BJ (cell line): ENCODE measurements around the gene STX3. TPM values are rescaled to one million over a fixed set of nuclear protein-coding genes. Genes with fewer than 3 reads are reported as not detected.

Experiments used
- CTCF ChIA-PET: fragments of 350-600 bp; formaldehyde crosslinking; extraction: SDS; loops from one replicate; lab custom pipeline; 2021; ENCODE audit warnings: antibody characterized with exemption, inconsistent platforms; lab: Yijun Ruan, JAX
- POLR2A ChIA-PET: fragments of 300-600 bp; sonication (Branson Sonifier 250); formaldehyde crosslinking; extraction: SDS; loops from one replicate; lab custom pipeline; 2021; ENCODE audit warnings: antibody characterized with exemption; lab: Charles Lee
- DNase-seq: peaks from one replicate; pipeline ENCODE4 v3.0.0-alpha.2; 2011; ENCODE audit warnings: low read depth
- H3K27me3 ChIP-seq: 2 replicates; pipeline ENCODE4 v1.6.0; 2011; ENCODE audit warnings: low read length; ENCODE audit not compliant: control insufficient read depth, insufficient read depth
- H3K36me3 ChIP-seq: 2 replicates; pipeline ENCODE4 v1.5.1; 2011; ENCODE audit warnings: low read length; ENCODE audit not compliant: control insufficient read depth, insufficient read depth
- H3K4me3 ChIP-seq: 2 replicates; pipeline ENCODE4 v1.5.1; 2011; ENCODE audit warnings: low read depth, mild to moderate bottlenecking, control low read depth, low read length
- CTCF ChIP-seq: IDR thresholded peaks from 2 replicates; pipeline ENCODE4 v1.5.1; 2011; ENCODE audit warnings: low read depth, mild to moderate bottlenecking, control low read depth, inconsistent platforms, low read length, moderate library complexity; ENCODE audit not compliant: insufficient read depth
- polyA plus RNA-seq: library from polyadenylated mRNA; depleted of rRNA; stranded (reverse); fragments of >200 nt; gene quantifications from 2 replicates; pipeline ENCODE4 v1.2.3, GENCODE V29; 2011

The STX3 gene
- polyA plus RNA-seq, 1 experiment = 8.8 TPM

- no peak for DNase-seq
- POLR2A ChIA-PET = no interaction called here
- no peaks in the 10 kb centered on the region for H3K27me3 ChIP-seq
- no peaks in the 10 kb centered on the region for H3K36me3 ChIP-seq
- TF ChIP-seq CTCF = no peak
- CTCF ChIA-PET = interaction anchor here (1.8 to 9.5 kb wide), 2 partner anchors 35 to 46 kb away, joined by 4 to 181 read pairs; partner anchors contain the start of gene MRPL16
- no peak overlapping the region for H3K4me3 ChIP-seq
These were observed 1.7 kb downstream of the STX3 start for GRCh38 chr11:59756845-59757244.

- Histone ChIP-seq H3K27me3 (no peaks in the 10 kb centered on the region), H3K36me3 (no peaks in the 10 kb centered on the region), H3K4me3 (no peak overlapping the region)
- ChIA-PET CTCF (interaction anchor here (1.6 to 9.5 kb wide), 2 partner anchors 27 to 44 kb away, joined by 4 to 181 read pairs; partner anchors contain the start of gene MRPL16), POLR2A (no interaction called here)
- no peak for DNase-seq
- TF ChIP-seq CTCF = no peak
These were observed 3.3 kb downstream of the STX3 start for GRCh38 chr11:59758401-59759037.

GRCh38 chr11:59759900-59760299, 4.7 kb downstream of the STX3 start:
- TF ChIP-seq CTCF = no peak
- ChIA-PET POLR2A (interaction anchor here (0.5 kb wide), 1 partner anchor 41 kb away, joined by 15 read pairs; no protein-coding TSS in a partner anchor), CTCF (interaction anchor here (1.0 to 1.6 kb wide), 2 partner anchors 26 to 42 kb away, joined by 3 to 4 read pairs; no protein-coding TSS in a partner anchor)
- Histone ChIP-seq H3K4me3 (no peak overlapping the region), H3K36me3 (no peaks in the 10 kb centered on the region), H3K27me3 (no peaks in the 10 kb centered on the region)
- no peak for DNase-seq

GRCh38 chr11:59760771-59761170, 5.6 kb downstream of the STX3 start:
- no peak overlapping the region for H3K4me3 ChIP-seq
- DNase-seq = no peak
- POLR2A ChIA-PET = no interaction called here
- no peaks in the 10 kb centered on the region for H3K36me3 ChIP-seq
- no peaks in the 10 kb centered on the region for H3K27me3 ChIP-seq
- no peak for TF ChIP-seq CTCF
- CTCF ChIA-PET = no interaction called here

GRCh38 chr11:59761993-59762392, 6.8 kb downstream of the STX3 start:
- CTCF ChIA-PET = interaction anchor here (1.3 kb wide), 1 partner anchor 40 kb away, joined by 3 read pairs; no protein-coding TSS in a partner anchor
- no peaks in the 10 kb centered on the region for H3K36me3 ChIP-seq
- TF ChIP-seq CTCF = no peak
- no peaks in the 10 kb centered on the region for H3K27me3 ChIP-seq
- POLR2A ChIA-PET = no interaction called here
- no peak overlapping the region for H3K4me3 ChIP-seq
- DNase-seq = no peak
